ENCODE measurements around the gene ARHGAP44.

The ARHGAP44 gene

DNA sequence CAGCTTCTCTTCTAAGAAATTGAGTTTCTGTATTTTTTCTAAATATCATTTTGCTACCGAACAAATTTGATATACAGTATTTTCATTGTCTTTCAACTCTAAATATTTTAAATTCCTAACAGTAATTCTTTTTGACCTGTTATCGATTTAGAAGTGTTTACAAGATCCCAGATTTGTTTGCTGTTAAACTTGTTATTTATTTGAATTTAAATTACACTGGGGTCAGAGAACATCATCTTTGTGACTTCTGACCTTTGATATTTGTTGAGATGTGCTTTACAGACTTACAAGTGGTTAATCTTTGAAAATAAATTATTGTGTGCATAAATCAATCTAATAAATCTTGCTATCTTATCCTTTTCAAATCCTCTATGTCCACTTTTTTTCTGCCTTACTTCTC lies 94.2 kb downstream of the ARHGAP44 start:
- Histone ChIP-seq H3K27me3 (ENCODE audit: insufficient read depth, low read length, poor library complexity, severe bottlenecking) (no peaks in the 10 kb centered on the region), H3F3A (ENCODE audit: low read depth) (no peaks in the 10 kb centered on the region), H3K9me3 (ENCODE audit: insufficient read depth, low read depth, low read length) (no peaks in the 10 kb centered on the region), H3K79me2 (ENCODE audit: insufficient read depth, low read length) (no peaks in the 10 kb centered on the region), H3K4me1 (ENCODE audit: insufficient read depth, low read length, poor library complexity, severe bottlenecking) (no peaks in the 10 kb centered on the region), H2AFZ (ENCODE audit: low read length) (no peak overlapping the region), H3K4me3 (ENCODE audit: low read length, poor library complexity, severe bottlenecking) (no peak overlapping the region), H3K9me2 (replicated peaks; ENCODE audit: low read depth, low read length) (no peaks in the 10 kb centered on the region), H3K36me3 (ENCODE audit: insufficient read depth, low read length) (no peaks in the 10 kb centered on the region), H3K4me2 (ENCODE audit: low read depth, low read length, poor library complexity, severe bottlenecking) (no peak overlapping the region), H4K20me1 (ENCODE audit: insufficient read depth, low read length, poor library complexity, severe bottlenecking) (no peaks in the 10 kb centered on the region), H3K9ac (ENCODE audit: low read depth, low read length, poor library complexity, severe bottlenecking) (no peak overlapping the region)
- TF ChIP-seq EZH2phosphoT487 (IDR thresholded peaks at IDR 0.05; ENCODE audit: borderline replicate concordance), result no peak
- TF ChIP-seq CTCF (conservative IDR thresholded peaks at IDR 0.05; ENCODE audit: low read length), result no peak

DNA sequence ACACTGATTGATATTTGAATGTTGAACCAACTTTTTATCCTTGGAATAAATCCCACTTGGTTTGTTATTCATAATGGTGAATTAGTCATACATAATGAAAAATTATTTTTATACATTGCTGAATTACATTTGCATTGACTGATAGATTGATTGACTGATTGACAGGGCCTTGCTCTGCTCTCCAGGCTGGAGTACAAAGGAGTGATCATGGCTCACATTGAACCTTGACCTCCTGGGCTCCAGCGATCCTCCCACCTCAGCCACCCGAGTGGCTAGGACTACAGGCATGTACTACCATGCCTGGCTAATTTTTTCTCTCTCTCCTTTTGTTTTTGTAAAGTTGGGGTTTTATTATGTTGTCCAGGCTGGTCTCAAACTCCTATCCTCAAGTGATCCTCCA lies 97.8 kb downstream of the ARHGAP44 start:
- H3F3A ChIP-seq (ENCODE audit: low read depth), result no peaks in the 10 kb centered on the region
- no peaks in the 10 kb centered on the region for H3K79me2 ChIP-seq (ENCODE audit: insufficient read depth, low read length)
- TF ChIP-seq EZH2phosphoT487 (IDR thresholded peaks at IDR 0.05; ENCODE audit: borderline replicate concordance), result no peak
- no peak overlapping the region for H3K4me3 ChIP-seq (ENCODE audit: low read length, poor library complexity, severe bottlenecking)
- no peaks in the 10 kb centered on the region for H3K4me1 ChIP-seq (ENCODE audit: insufficient read depth, low read length, poor library complexity, severe bottlenecking)
- H2AFZ ChIP-seq (ENCODE audit: low read length), result no peak overlapping the region
- H4K20me1 ChIP-seq (ENCODE audit: insufficient read depth, low read length, poor library complexity, severe bottlenecking), result no peaks in the 10 kb centered on the region
- H3K9ac ChIP-seq (ENCODE audit: low read depth, low read length, poor library complexity, severe bottlenecking), result no peak overlapping the region
- H3K27me3 ChIP-seq (ENCODE audit: insufficient read depth, low read length, poor library complexity, severe bottlenecking), result no peaks in the 10 kb centered on the region
- no peaks in the 10 kb centered on the region for H3K36me3 ChIP-seq (ENCODE audit: insufficient read depth, low read length)
- H3K9me2 ChIP-seq (replicated peaks; ENCODE audit: low read depth, low read length), result no peaks in the 10 kb centered on the region
- H3K4me2 ChIP-seq (ENCODE audit: low read depth, low read length, poor library complexity, severe bottlenecking), result no peak overlapping the region
- H3K9me3 ChIP-seq (ENCODE audit: insufficient read depth, low read depth, low read length), result peaks cover 2% of the 10 kb centered on the region; the same call in 1 of the 2 replicates

GRCh38 chr17:12896180-12896785 lies 107.0 kb downstream of the ARHGAP44 start:
- Histone ChIP-seq H3F3A (ENCODE audit: low read depth) (no peaks in the 10 kb centered on the region), H3K4me3 (ENCODE audit: low read length, poor library complexity, severe bottlenecking) (no peak overlapping the region), H3K9me2 (replicated peaks; ENCODE audit: low read depth, low read length) (no peaks in the 10 kb centered on the region), H3K9ac (ENCODE audit: low read depth, low read length, poor library complexity, severe bottlenecking) (no peak overlapping the region), H3K79me2 (ENCODE audit: insufficient read depth, low read length) (no peaks in the 10 kb centered on the region), H2AFZ (ENCODE audit: low read length) (no peak overlapping the region), H3K36me3 (ENCODE audit: insufficient read depth, low read length) (no peaks in the 10 kb centered on the region), H3K27me3 (ENCODE audit: insufficient read depth, low read length, poor library complexity, severe bottlenecking) (no peaks in the 10 kb centered on the region), H3K9me3 (ENCODE audit: insufficient read depth, low read depth, low read length) (peaks cover 9% of the 10 kb centered on the region; the same call in 1 of the 2 replicates), H4K20me1 (ENCODE audit: insufficient read depth, low read length, poor library complexity, severe bottlenecking) (no peaks in the 10 kb centered on the region), H3K4me2 (ENCODE audit: low read depth, low read length, poor library complexity, severe bottlenecking) (no peak overlapping the region), H3K4me1 (ENCODE audit: insufficient read depth, low read length, poor library complexity, severe bottlenecking) (no peaks in the 10 kb centered on the region)
- no peak for TF ChIP-seq CTCF (conservative IDR thresholded peaks at IDR 0.05; ENCODE audit: low read length)
- TF ChIP-seq EZH2phosphoT487 (IDR thresholded peaks at IDR 0.05; ENCODE audit: borderline replicate concordance), result no peak

GRCh38 chr17:12898110-12898509 lies 108.8 kb downstream of the ARHGAP44 start:
- peaks cover 7% of the 10 kb centered on the region; the same call in 1 of the 2 replicates for H3K9me3 ChIP-seq (ENCODE audit: insufficient read depth, low read depth, low read length)
- H3K4me3 ChIP-seq (ENCODE audit: low read length, poor library complexity, severe bottlenecking), result no peak overlapping the region
- no peak overlapping the region for H3K4me2 ChIP-seq (ENCODE audit: low read depth, low read length, poor library complexity, severe bottlenecking)
- no peaks in the 10 kb centered on the region for H3K36me3 ChIP-seq (ENCODE audit: insufficient read depth, low read length)
- H3F3A ChIP-seq (ENCODE audit: low read depth), result no peaks in the 10 kb centered on the region
- no peak overlapping the region for H3K9ac ChIP-seq (ENCODE audit: low read depth, low read length, poor library complexity, severe bottlenecking)
- H4K20me1 ChIP-seq (ENCODE audit: insufficient read depth, low read length, poor library complexity, severe bottlenecking), result no peaks in the 10 kb centered on the region
- no peak overlapping the region for H2AFZ ChIP-seq (ENCODE audit: low read length)
- no peaks in the 10 kb centered on the region for H3K4me1 ChIP-seq (ENCODE audit: insufficient read depth, low read length, poor library complexity, severe bottlenecking)
- H3K79me2 ChIP-seq (ENCODE audit: insufficient read depth, low read length), result no peaks in the 10 kb centered on the region
- H3K27me3 ChIP-seq (ENCODE audit: insufficient read depth, low read length, poor library complexity, severe bottlenecking), result no peaks in the 10 kb centered on the region
- H3K9me2 ChIP-seq (replicated peaks; ENCODE audit: low read depth, low read length), result no peaks in the 10 kb centered on the region
- no peak for TF ChIP-seq EZH2phosphoT487 (IDR thresholded peaks at IDR 0.05; ENCODE audit: borderline replicate concordance)
- no peak for TF ChIP-seq CTCF (conservative IDR thresholded peaks at IDR 0.05; ENCODE audit: low read length)
